CD4-positive, CD25-positive, alpha-beta regulatory T cell (primary cell): ENCODE results near the gene OPCML. TPM values are rescaled to one million over a fixed set of nuclear protein-coding genes. Genes with fewer than 3 reads are reported as not detected.

Source experiments
- ATAC-seq, 2 donors: fragments of 150-1000 bp; cut with Tn5 transposase; one replicate each; pipeline ENCODE4 v1.10.0; 2021; ENCODE audit warnings: low read depth in 2 of 2, moderate number of reproducible peaks in 2 of 2, moderate library complexity in 1 of 2
- DNase-seq, 3 donors: peaks; one replicate each; pipeline versions ENCODE4 v3.0.0 to v3.0.0-alpha.2; 2012 to 2022; ENCODE audit warnings: mixed read lengths in 1 of 3
- H3K27ac ChIP-seq: one replicate; pipeline ENCODE4 v1.7.0; 2013; ENCODE audit warnings: mild to moderate bottlenecking, low read length; ENCODE audit not compliant: insufficient read depth, poor library complexity, severe bottlenecking
- H3K27me3 ChIP-seq: one replicate; pipeline ENCODE4 v1.7.0; 2013; ENCODE audit warnings: low read length; ENCODE audit not compliant: control insufficient read depth, insufficient read depth
- H3K36me3 ChIP-seq: one replicate; pipeline ENCODE4 v1.7.0; 2013; ENCODE audit warnings: mild to moderate bottlenecking, low read length, moderate library complexity; ENCODE audit not compliant: control insufficient read depth, insufficient read depth
- H3K4me1 ChIP-seq: 2 replicates; pipeline ENCODE4 v1.7.0; 2013; ENCODE audit warnings: mild to moderate bottlenecking, low read length; ENCODE audit not compliant: insufficient read depth, control insufficient read depth, poor library complexity, severe bottlenecking
- H3K4me3 ChIP-seq: one replicate; pipeline ENCODE4 v1.7.0; 2013; ENCODE audit warnings: low read depth, mild to moderate bottlenecking, low read length, moderate library complexity
- H3K9me3 ChIP-seq, 2 experiments: 1 replicate in 1 of 2; 2 replicates in 1 of 2; pipeline ENCODE4 v1.7.0; 2013; ENCODE audit warnings: low read length in 2 of 2, mild to moderate bottlenecking in 1 of 2, moderate library complexity in 1 of 2; ENCODE audit not compliant: control insufficient read depth in 2 of 2
- H3K27ac Mint-ChIP-seq, 3 donors: one replicate each; pipeline ENCODE4 v1.8.0; 2020 to 2022; ENCODE audit warnings: mild to moderate bottlenecking in 3 of 3, mixed read lengths in 3 of 3, moderate library complexity in 2 of 3
- H3K27me3 Mint-ChIP-seq: one replicate; pipeline ENCODE4 v1.8.0; 2022; ENCODE audit warnings: mild to moderate bottlenecking, mixed read lengths
- H3K36me3 Mint-ChIP-seq: one replicate; pipeline ENCODE4 v1.8.0; 2020; ENCODE audit warnings: mixed read lengths
- H3K4me1 Mint-ChIP-seq, 4 donors: one replicate each; pipeline ENCODE4 v1.8.0; 2020 to 2022; ENCODE audit warnings: mixed read lengths in 4 of 4, mild to moderate bottlenecking in 1 of 4
- H3K4me3 Mint-ChIP-seq, 4 donors: one replicate each; pipeline ENCODE4 v1.8.0; 2020 to 2022; ENCODE audit warnings: mild to moderate bottlenecking in 4 of 4, mixed read lengths in 4 of 4, moderate library complexity in 3 of 4
- H3K9me3 Mint-ChIP-seq, 7 donors: one replicate each; pipeline ENCODE4 v1.8.0; 2020 to 2022; ENCODE audit warnings: mixed read lengths in 7 of 7, mild to moderate bottlenecking in 3 of 7, moderate library complexity in 2 of 7
- polyA plus RNA-seq, 4 donors: library from polyadenylated mRNA; unstranded; fragments of 300-500 nt; fragmentation: Illumina TruSeq; gene quantifications; one replicate each; pipeline ENCODE4 v1.2.3, GENCODE V29; 2021
- total RNA-seq: library from RNA; stranded (reverse); gene quantifications from one replicate; pipeline ENCODE4 v1.2.3, GENCODE V29; 2022

The OPCML gene
- total and polyA plus RNA-seq, 5 donors from 2014 or later, result not detected

GRCh38 chr11:133164986-133165385 is 367.3 kb downstream of the OPCML start:
- Histone ChIP-seq H3K27ac (no peak overlapping the region), H3K36me3 (no peaks in the 10 kb centered on the region), H3K4me3 (no peak overlapping the region), H3K4me1 (no peaks in the 10 kb centered on the region), H3K27me3 (no peaks in the 10 kb centered on the region), H3K9me3 (no peaks in the 10 kb centered on the region)
- no peaks in the 10 kb centered on the region for H3K36me3 Mint-ChIP-seq
- peaks cover 0 to 3% (median 0%) of the 10 kb centered on the region in 7 donors for H3K9me3 Mint-ChIP-seq
- no peak for DNase-seq
- ATAC-seq, result no peak
- no peaks in the 10 kb centered on the region for H3K4me1 Mint-ChIP-seq
- H3K27ac Mint-ChIP-seq, result no peak overlapping the region
- H3K4me3 Mint-ChIP-seq, result no peak overlapping the region
- H3K27me3 Mint-ChIP-seq, result peaks cover 5% of the 10 kb centered on the region

DNA sequence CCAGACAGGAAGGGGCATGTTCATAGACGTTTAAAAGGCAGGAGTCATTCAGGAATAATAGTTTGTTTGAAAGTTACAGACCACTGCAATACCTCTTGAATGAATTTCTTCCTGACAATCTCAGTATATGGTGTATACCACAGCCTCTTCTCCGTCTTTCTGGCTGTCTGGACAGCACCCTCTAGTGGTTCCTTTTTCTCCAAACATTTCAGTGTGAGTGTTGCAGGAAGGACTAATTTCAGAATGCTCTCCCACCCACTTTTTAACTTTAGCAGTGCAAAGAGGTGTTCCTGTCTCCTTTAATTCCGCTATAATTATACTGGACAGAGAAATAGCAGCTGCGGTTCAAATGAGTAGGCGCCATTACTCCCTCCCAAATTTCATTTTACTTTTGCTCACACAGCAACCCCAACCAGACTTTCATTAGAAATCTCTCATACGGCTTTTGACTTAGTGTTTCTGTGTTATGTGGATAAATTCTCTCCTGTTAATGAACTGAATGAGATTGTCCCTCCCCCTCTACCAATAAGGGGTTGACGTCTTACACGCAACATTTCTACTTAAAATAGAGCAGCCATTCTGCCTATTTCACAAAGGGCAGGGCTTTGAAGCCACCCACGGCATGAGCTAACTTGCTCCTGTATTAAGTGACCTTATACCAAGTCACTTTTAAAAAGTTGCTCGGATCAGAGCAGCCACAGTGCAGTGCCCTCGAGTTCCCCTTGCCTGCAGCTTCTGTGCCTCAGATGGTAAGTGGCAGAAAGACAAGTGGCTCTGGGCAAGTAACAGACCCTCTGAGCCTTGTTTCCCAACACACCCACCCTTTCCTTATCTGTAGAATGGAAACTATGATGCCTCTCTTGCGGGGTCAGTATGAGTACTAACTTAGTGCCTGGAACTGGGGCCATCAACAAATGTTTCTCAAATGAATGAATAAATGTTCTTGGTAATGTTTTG is 368.6 kb downstream of the OPCML start:
- Mint-ChIP-seq H3K27me3 (peaks cover 5% of the 10 kb centered on the region), H3K36me3 (no peaks in the 10 kb centered on the region), H3K4me3 (no peak overlapping the region), H3K27ac (no peak overlapping the region), H3K9me3 (peaks cover 0 to 3% (median 0%) of the 10 kb centered on the region in 7 donors), H3K4me1 (no peaks in the 10 kb centered on the region)
- H3K9me3 ChIP-seq, result no peaks in the 10 kb centered on the region
- H3K27ac ChIP-seq, result no peak overlapping the region
- H3K4me1 ChIP-seq, result no peaks in the 10 kb centered on the region
- no peak overlapping the region for H3K4me3 ChIP-seq
- ATAC-seq (no peak), DNase-seq (peak in 1 of 3 donors; percentile 34)
- H3K27me3 ChIP-seq, result no peaks in the 10 kb centered on the region
- no peaks in the 10 kb centered on the region for H3K36me3 ChIP-seq

DNA sequence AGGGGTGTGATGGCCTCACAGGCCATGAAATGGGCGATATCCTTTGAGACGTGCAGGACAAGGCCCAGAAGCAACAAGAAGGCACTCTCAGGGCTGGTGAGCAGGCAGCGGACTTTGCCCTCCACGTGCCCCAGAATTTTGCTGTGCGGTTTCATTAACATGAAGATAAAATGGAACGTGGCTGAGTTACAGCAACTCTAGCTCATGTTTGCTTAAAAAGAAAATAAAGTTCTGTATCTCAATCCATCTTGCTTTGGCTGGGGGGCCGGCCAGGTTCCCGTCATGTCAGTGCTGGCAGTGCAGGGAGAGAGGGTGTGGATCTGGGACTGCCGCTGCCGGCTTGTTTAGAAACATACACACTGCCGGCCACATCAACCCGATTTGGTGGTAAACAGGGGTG is 370.1 kb downstream of the OPCML start:
- Mint-ChIP-seq H3K27me3 (no peaks in the 10 kb centered on the region), H3K36me3 (no peaks in the 10 kb centered on the region), H3K4me1 (no peaks in the 10 kb centered on the region), H3K27ac (no peak overlapping the region), H3K9me3 (peaks cover 0 to 3% (median 0%) of the 10 kb centered on the region in 7 donors), H3K4me3 (no peak overlapping the region)
- no peak for DNase-seq
- no peaks in the 10 kb centered on the region for H3K4me1 ChIP-seq
- ATAC-seq, result no peak
- H3K4me3 ChIP-seq, result no peak overlapping the region
- no peaks in the 10 kb centered on the region for H3K27me3 ChIP-seq
- no peaks in the 10 kb centered on the region for H3K9me3 ChIP-seq
- no peak overlapping the region for H3K27ac ChIP-seq
- H3K36me3 ChIP-seq, result no peaks in the 10 kb centered on the region

DNA sequence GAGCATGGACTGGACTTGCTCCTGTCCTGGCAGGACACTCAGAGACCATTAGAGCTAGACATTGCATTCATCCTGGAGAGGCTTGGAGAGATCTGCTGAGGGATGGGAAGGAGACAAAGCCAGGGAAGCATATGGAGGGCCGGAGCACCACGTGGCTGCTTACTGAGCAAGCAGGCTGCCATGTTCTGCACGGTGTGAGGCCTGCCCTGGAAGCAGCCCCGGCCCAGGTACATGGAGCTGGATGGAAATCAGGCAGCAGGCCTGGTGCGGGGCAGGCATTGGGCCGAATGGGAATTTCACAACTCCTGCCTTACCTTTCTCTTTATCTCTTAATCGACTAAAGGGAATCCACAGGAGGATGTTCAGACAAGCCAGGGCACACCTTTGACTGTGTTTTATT is 371.5 kb downstream of the OPCML start:
- Histone ChIP-seq H3K4me1 (no peaks in the 10 kb centered on the region), H3K36me3 (no peaks in the 10 kb centered on the region), H3K27ac (no peak overlapping the region), H3K4me3 (no peak overlapping the region), H3K27me3 (no peaks in the 10 kb centered on the region), H3K9me3 (no peaks in the 10 kb centered on the region)
- no peaks in the 10 kb centered on the region for H3K36me3 Mint-ChIP-seq
- ATAC-seq (no peak), DNase-seq (no peak)
- H3K4me1 Mint-ChIP-seq, result no peaks in the 10 kb centered on the region
- H3K27me3 Mint-ChIP-seq, result peaks cover 4% of the 10 kb centered on the region
- no peak overlapping the region for H3K27ac Mint-ChIP-seq
- peaks cover 0 to 3% (median 1%) of the 10 kb centered on the region in 7 donors for H3K9me3 Mint-ChIP-seq
- H3K4me3 Mint-ChIP-seq, result no peak overlapping the region

DNA sequence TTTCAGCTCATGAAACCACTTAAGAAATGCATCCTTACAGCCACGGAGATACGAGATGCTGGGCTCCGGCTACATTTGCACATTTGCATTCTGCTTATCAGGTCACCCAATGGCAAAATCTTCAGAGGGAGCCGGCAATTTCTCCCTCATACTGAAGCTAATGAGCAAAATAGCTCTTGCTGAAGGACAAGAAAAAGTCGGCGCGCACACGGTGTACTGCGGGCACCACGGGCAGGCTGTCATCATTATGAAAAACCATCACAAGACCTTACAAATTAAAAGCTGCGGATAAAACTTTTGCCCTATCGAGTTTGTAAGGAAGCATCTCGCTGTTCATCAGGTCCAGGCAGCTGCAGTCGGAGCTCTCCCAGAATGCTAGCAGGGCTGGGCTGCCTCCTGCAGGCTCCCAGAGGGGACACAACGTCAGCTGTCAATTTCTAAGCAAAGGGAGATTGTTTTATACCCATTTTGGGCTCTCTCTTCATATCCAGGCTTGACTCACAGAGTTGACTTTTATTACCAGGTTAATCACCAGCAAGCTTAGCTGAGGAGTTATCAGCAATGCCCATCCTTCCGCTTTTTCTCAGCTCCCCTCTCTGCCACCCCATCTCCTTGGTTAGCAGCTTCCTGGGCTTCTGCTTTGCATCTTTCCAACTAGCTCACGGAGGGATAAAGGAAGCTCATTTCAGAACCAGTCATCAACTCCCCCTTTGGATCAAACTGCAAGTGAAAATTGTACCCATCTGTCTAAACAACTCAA is 375.1 kb downstream of the OPCML start:
- no peak for ATAC-seq
- H3K4me1 Mint-ChIP-seq, result peaks cover 0 to 5% (median 0%) of the 10 kb centered on the region in 4 donors
- H3K9me3 ChIP-seq, result no peaks in the 10 kb centered on the region

DNA sequence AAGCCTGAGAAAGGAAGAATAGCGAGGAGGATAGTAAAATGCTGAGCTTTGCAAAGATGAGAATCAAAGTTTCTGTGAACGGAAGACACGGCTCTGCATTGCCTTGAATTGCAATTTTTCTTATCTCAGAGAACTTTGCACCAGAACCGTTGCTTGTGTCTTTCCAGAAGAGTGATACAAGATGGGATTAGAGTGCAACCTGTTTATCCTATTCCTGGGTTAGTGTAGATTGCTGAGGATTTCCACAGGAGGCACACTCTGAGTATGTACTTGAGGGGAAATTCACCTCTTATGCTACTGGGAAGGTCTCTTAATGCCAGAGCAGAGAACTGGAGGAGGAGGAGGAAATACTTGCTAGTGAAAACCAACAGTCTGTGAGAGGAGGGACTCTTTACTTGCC is 377.5 kb downstream of the OPCML start:
- H3K27me3 ChIP-seq, result no peaks in the 10 kb centered on the region
- peaks cover 4% of the 10 kb centered on the region for H3K27me3 Mint-ChIP-seq
- H3K36me3 ChIP-seq, result no peaks in the 10 kb centered on the region
- no peaks in the 10 kb centered on the region for H3K36me3 Mint-ChIP-seq
- peaks cover 0 to 5% (median 0%) of the 10 kb centered on the region in 4 donors for H3K4me1 Mint-ChIP-seq
- H3K27ac Mint-ChIP-seq, result no peak overlapping the region
- no peaks in the 10 kb centered on the region for H3K9me3 ChIP-seq
- H3K9me3 Mint-ChIP-seq, result peaks cover 0 to 5% (median 0%) of the 10 kb centered on the region in 7 donors
- H3K4me3 ChIP-seq, result no peak overlapping the region
- no peak for DNase-seq
- H3K27ac ChIP-seq, result no peak overlapping the region
- ATAC-seq, result no peak
- H3K4me1 ChIP-seq, result no peaks in the 10 kb centered on the region
- no peak overlapping the region for H3K4me3 Mint-ChIP-seq

More for the DNA sequence above, 375.1 kb downstream of the OPCML start:
- Histone ChIP-seq H3K27ac (no peak overlapping the region), H3K36me3 (no peaks in the 10 kb centered on the region), H3K27me3 (no peaks in the 10 kb centered on the region), H3K4me1 (no peaks in the 10 kb centered on the region), H3K4me3 (no peak overlapping the region)
- no peak overlapping the region for H3K27ac Mint-ChIP-seq
- H3K27me3 Mint-ChIP-seq, result peaks cover 4% of the 10 kb centered on the region
- no peak overlapping the region for H3K4me3 Mint-ChIP-seq
- H3K9me3 Mint-ChIP-seq, result peaks cover 0 to 5% (median 2%) of the 10 kb centered on the region in 7 donors
- no peak for DNase-seq
- no peaks in the 10 kb centered on the region for H3K36me3 Mint-ChIP-seq

DNA sequence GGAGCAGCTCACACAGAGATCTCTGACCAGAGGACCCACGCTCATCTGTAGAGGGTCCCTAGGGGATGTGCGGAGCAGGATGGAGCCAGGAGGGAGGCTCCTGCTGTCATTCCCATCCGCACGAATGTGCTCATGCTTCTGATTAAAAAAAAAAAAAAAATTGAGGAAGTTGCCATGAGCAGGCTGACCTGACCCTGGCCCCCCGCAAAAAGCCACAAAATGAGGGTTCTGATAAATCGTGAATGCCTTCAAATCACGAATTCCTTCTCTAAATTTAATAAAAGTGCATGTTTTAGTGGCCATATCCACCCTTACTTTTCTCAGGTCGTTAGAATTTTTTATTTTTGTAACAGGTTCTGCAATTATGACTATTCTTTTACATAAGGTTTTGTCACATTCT is 378.2 kb downstream of the OPCML start:
- Mint-ChIP-seq H3K27me3 (peaks cover 4% of the 10 kb centered on the region), H3K27ac (no peak overlapping the region), H3K9me3 (peaks cover 0 to 5% (median 3%) of the 10 kb centered on the region in 7 donors), H3K4me3 (no peak overlapping the region), H3K36me3 (no peaks in the 10 kb centered on the region), H3K4me1 (peaks cover 0 to 5% (median 0%) of the 10 kb centered on the region in 4 donors)
- ATAC-seq (no peak), DNase-seq (no peak)
- no peaks in the 10 kb centered on the region for H3K36me3 ChIP-seq
- no peaks in the 10 kb centered on the region for H3K27me3 ChIP-seq
- no peak overlapping the region for H3K4me3 ChIP-seq
- H3K27ac ChIP-seq, result no peak overlapping the region
- no peaks in the 10 kb centered on the region for H3K4me1 ChIP-seq
- H3K9me3 ChIP-seq, result no peaks in the 10 kb centered on the region
